Type B pancreatic cell (in vitro differentiated cells): ENCODE results near the gene LEMD2. TPM values are rescaled to one million over a fixed set of nuclear protein-coding genes. Genes with fewer than 3 reads are reported as not detected.
A peak's percentile ranks its signal among the peaks of the same experiment; 100 is the strongest.

Source experiments
- DNase-seq: peaks from one replicate; pipeline ENCODE4 v3.0.0; 2021; ENCODE audit warnings: mixed read lengths; ENCODE audit not compliant: unreplicated experiment; ENCODE audit errors: extremely low spot score
- H3K27ac Mint-ChIP-seq: 2 replicates; pipeline ENCODE4 v1.8.0; 2021; ENCODE audit warnings: mild to moderate bottlenecking, mixed read lengths
- H3K27me3 Mint-ChIP-seq: 2 replicates; pipeline ENCODE4 v1.8.0; 2021; ENCODE audit warnings: mixed read lengths
- H3K36me3 Mint-ChIP-seq: 2 replicates; pipeline ENCODE4 v1.8.0; 2021; ENCODE audit warnings: mixed read lengths
- H3K4me1 Mint-ChIP-seq: one replicate; pipeline ENCODE4 v1.8.0; 2021; ENCODE audit warnings: mixed read lengths; ENCODE audit not compliant: unreplicated experiment
- H3K4me3 Mint-ChIP-seq: 2 replicates; pipeline ENCODE4 v1.8.0; 2021; ENCODE audit warnings: mild to moderate bottlenecking, mixed read lengths
- H3K9me3 Mint-ChIP-seq: 2 replicates; pipeline ENCODE4 v1.8.0; 2021; ENCODE audit warnings: mixed read lengths
- total RNA-seq: library from RNA; stranded (reverse); gene quantifications from 2 replicates; pipeline ENCODE4 v1.2.1, GENCODE V29; 2021; ENCODE audit warnings: low replicate concordance
- TF ChIP-seq, protein P1 (sequence below): fragments of 200-600 bp; sonication (generic); conservative IDR thresholded peaks from 2 replicates; pipeline ENCODE4 v1.5.0; 2021; ENCODE audit warnings: antibody characterized with exemption, mild to moderate bottlenecking

The LEMD2 gene
- total RNA-seq, 1 donor from 2014 or later, result 64.7 TPM

DNA sequence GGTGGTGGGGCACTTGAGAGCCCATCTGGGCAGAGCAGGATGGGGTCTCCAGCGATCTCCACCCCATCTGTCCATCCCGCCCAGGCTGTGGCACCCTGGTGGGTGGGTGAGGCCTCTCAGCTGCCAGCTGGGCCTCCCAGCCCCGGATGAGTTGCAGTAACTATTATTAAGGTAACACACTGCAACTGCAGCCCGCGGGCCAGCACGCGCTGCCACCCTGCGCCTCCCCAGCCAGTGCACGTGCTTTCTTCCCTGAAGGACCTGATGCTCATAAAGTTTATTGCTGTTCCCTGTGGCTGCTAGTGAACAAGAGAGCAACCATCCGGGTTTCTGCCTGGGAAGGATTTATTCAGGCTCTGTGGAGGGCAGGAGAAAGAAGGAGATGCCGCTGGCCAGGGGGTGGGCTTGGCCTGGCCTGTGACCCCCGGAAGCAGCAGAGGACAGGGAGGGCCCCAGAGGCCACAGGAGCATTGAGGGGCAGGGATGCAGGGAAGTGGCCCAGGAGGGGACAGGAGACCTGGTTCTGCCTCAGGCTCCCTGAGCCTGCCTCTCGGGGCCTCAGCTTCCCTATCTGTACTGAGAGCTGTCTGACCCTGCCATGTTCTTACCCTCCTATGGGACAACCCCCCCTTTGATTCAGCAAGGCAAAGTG lies 43.9 kb downstream of the LEMD2 start:
- no peak for DNase-seq
- Mint-ChIP-seq H3K36me3 (no peaks in the 10 kb centered on the region), H3K4me1 (peaks cover 43% of the 10 kb centered on the region), H3K4me3 (peak overlapping the region; percentile 73), H3K27me3 (peaks cover 3% of the 10 kb centered on the region), H3K27ac (no peak overlapping the region), H3K9me3 (no peaks in the 10 kb centered on the region)
- TF ChIP-seq, protein P1, sequence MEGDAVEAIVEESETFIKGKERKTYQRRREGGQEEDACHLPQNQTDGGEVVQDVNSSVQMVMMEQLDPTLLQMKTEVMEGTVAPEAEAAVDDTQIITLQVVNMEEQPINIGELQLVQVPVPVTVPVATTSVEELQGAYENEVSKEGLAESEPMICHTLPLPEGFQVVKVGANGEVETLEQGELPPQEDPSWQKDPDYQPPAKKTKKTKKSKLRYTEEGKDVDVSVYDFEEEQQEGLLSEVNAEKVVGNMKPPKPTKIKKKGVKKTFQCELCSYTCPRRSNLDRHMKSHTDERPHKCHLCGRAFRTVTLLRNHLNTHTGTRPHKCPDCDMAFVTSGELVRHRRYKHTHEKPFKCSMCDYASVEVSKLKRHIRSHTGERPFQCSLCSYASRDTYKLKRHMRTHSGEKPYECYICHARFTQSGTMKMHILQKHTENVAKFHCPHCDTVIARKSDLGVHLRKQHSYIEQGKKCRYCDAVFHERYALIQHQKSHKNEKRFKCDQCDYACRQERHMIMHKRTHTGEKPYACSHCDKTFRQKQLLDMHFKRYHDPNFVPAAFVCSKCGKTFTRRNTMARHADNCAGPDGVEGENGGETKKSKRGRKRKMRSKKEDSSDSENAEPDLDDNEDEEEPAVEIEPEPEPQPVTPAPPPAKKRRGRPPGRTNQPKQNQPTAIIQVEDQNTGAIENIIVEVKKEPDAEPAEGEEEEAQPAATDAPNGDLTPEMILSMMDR, result no peak

DNA sequence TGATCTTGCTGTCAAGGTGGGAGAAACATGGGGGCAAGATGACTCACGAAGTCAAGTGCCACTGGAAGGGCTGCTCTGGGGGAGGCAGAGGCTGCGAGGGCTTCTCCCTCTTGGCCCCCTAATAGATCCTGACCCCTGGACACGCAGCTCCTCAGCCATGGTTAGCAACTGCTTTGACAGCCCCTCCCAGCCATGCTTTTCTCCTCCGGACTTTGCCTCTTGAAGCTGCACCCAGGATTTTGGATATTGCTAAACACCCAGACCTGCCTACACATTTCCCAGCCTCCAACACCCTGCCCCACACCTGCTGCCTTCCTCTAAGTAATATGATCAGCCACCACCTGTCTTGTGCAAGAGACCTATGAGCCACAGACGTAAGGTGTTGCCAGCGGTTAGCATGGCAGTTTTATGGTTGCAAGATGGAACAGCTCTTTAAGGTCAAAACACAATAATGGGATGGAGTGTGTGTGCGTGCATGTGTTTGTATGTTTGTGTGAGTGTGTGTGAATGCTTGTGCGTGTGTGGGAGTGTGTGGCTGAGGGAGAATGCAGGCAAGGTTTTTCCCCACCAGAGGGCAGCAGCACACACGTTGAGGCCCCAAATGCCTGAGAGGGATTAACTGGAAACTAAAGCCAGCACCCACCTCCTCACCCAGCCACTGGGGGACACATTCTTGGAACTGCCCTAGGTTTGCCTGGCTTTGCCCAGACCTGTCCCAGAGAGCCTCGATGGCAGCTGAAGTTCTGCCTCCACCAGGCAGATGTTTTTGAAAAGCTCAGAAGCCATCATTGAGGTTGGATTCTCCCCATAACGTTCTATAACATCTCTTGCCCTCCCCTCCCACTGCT lies 44.7 kb downstream of the LEMD2 start:
- Mint-ChIP-seq H3K4me3 (peak overlapping the region; percentile 28), H3K9me3 (no peaks in the 10 kb centered on the region), H3K36me3 (no peaks in the 10 kb centered on the region), H3K27ac (peak overlapping the region; percentile 22), H3K27me3 (peaks cover 3% of the 10 kb centered on the region), H3K4me1 (peaks cover 37% of the 10 kb centered on the region)
- DNase-seq, result no peak
- TF ChIP-seq, protein P1, result peak; percentile 90

DNA sequence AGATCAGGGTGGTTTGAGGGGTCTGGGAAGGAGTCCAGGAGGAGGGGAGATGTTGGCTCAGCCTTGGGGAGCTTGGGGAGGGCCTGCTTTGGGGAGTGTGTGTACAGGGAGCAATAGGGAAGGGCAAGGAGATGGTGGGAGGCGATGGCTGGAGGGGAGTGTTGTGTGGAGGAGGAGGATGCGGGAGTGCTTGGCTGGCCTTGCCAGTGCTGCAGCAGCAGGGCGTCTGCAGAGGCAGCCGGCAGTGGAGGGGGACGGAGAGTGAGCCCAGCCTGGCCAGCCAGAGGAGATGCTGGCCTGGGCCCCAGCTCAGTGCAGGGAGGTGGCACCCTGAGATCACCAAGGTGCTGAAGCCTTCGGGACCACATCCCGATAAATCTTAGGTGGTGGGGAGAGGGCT lies 46.1 kb downstream of the LEMD2 start:
- H3K4me1 Mint-ChIP-seq, result peaks cover 33% of the 10 kb centered on the region
- no peak overlapping the region for H3K4me3 Mint-ChIP-seq
- no peak overlapping the region for H3K27ac Mint-ChIP-seq
- H3K9me3 Mint-ChIP-seq, result no peaks in the 10 kb centered on the region
- no peak for DNase-seq
- TF ChIP-seq, protein P1, result no peak
- H3K36me3 Mint-ChIP-seq, result no peaks in the 10 kb centered on the region
- peaks cover 3% of the 10 kb centered on the region for H3K27me3 Mint-ChIP-seq

DNA sequence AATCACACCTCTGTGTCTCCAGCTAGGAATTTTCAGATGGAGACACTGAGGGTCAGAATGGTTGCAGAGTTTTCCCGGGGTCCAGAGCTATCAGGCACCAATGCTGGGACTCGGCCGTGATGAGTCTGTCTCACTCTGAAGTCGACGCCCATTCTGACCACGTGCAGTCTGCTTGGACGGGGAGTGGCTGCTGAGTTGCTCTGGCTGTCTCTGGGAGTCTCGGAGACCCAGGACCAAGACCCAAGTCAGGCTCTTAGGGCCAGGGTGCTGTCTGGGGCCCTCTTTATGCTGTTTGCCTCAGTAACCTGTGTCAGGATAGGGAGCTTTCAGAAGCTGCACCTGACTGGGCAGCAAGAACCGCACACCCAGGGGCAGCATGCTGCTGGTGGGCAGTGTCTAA lies 46.8 kb downstream of the LEMD2 start:
- Mint-ChIP-seq H3K4me1 (peaks cover 30% of the 10 kb centered on the region), H3K4me3 (no peak overlapping the region), H3K27ac (no peak overlapping the region), H3K36me3 (no peaks in the 10 kb centered on the region), H3K27me3 (peaks cover under 1% of the 10 kb centered on the region), H3K9me3 (no peaks in the 10 kb centered on the region)
- DNase-seq, result no peak
- TF ChIP-seq, protein P1, result no peak

DNA sequence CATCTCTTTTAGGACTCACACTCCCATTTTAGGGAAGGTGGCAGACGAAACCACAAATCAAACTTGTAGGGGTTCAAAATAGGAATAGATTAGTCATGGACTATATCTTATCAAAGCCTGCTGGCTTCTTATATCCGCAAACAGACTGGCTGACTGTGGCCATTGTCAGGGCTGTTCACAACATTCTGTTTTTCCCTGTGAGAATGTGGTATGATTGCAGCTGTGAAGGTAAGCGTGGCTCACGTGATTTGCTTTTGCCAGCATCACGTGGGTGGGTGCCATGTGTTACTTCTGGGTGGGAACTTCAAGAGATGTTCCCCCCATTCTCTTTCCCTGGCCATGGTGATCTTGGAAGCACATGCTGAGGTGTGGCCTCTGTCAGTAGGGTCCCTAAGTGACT lies 48.1 kb downstream of the LEMD2 start:
- no peak overlapping the region for H3K27ac Mint-ChIP-seq

More for the DNA sequence above, 48.1 kb downstream of the LEMD2 start:
- no peaks in the 10 kb centered on the region for H3K9me3 Mint-ChIP-seq
- H3K4me3 Mint-ChIP-seq, result no peak overlapping the region
- no peak for DNase-seq
- H3K36me3 Mint-ChIP-seq, result no peaks in the 10 kb centered on the region
- no peaks in the 10 kb centered on the region for H3K27me3 Mint-ChIP-seq
- H3K4me1 Mint-ChIP-seq, result peaks cover 28% of the 10 kb centered on the region
- TF ChIP-seq, protein P1, result no peak
